Measurements from ENCODE around the gene SNX1.
"Not testable (repeated sequence)": the region's sequence is repeated elsewhere in the genome, so short reads cannot be mapped to it uniquely, and the experiment has no call there.

SNX1 gene

GRCh38 chr15:64120322-64120721 lies 24.5 kb downstream of the SNX1 start:
- not testable (repeated sequence) for DNase-seq

GRCh38 chr15:64121614-64122013 lies 25.8 kb downstream of the SNX1 start:
- no peak for DNase-seq

GRCh38 chr15:64122444-64122843 lies 26.7 kb downstream of the SNX1 start:
- DNase-seq: no peak

- DNase-seq: no peak
Observed at GRCh38 chr15:64122936-64123351, 27.2 kb downstream of the SNX1 start.

- DNase-seq: no peak
Observed at GRCh38 chr15:64125978-64126377, 30.2 kb downstream of the SNX1 start.

- DNase-seq: no peak
Observed at GRCh38 chr15:64127521-64128270, 31.9 kb downstream of the SNX1 start.

GRCh38 chr15:64130159-64130558 lies 34.4 kb downstream of the SNX1 start:
- no peak for DNase-seq

GRCh38 chr15:64131547-64131946 lies 35.8 kb downstream of the SNX1 start:
- no peak for DNase-seq

GRCh38 chr15:64132217-64132616 lies 36.4 kb downstream of the SNX1 start:
- no peak for DNase-seq

- DNase-seq: no peak
Observed at GRCh38 chr15:64133623-64134344, 38.0 kb downstream of the SNX1 start.

GRCh38 chr15:64134345-64134829 lies 38.6 kb downstream of the SNX1 start:
- DNase-seq: no peak

- no peak for DNase-seq
Observed at GRCh38 chr15:64136347-64136746, 40.6 kb downstream of the SNX1 start.

- DNase-seq: no peak
Observed at GRCh38 chr15:64137226-64137833, 41.5 kb downstream of the SNX1 start.

GRCh38 chr15:64138331-64138941 lies 42.7 kb downstream of the SNX1 start:
- no peak for DNase-seq

- no peak for DNase-seq
Observed at GRCh38 chr15:64141798-64142512, 46.2 kb downstream of the SNX1 start.

- DNase-seq: no peak
Observed at GRCh38 chr15:64143276-64143675, 47.5 kb downstream of the SNX1 start.

GRCh38 chr15:64144192-64144564 lies 48.4 kb downstream of the SNX1 start:
- DNase-seq: no peak

- no peak for DNase-seq
Observed at GRCh38 chr15:64144565-64145281, 48.9 kb downstream of the SNX1 start.

GRCh38 chr15:64146041-64146440 lies 50.3 kb downstream of the SNX1 start:
- no peak for DNase-seq

GRCh38 chr15:64146520-64146884 lies 50.7 kb downstream of the SNX1 start:
- no peak for DNase-seq

- DNase-seq: no peak
Observed at GRCh38 chr15:64146885-64147681, 51.3 kb downstream of the SNX1 start.

Data from cerebellar nuclear complex (tissue), 1 donor.